Peyer's patch (tissue), 4 donors: ENCODE measurements around the gene RNF123.
"Not testable (repeated sequence)": the region's sequence is repeated elsewhere in the genome, so short reads cannot be mapped to it uniquely, and the experiment has no call there.

Experiments
- CTCF ChIP-seq, 6 experiments: fragments of 450-650 bp in 4 of 6; fragments of 200-600 bp in 2 of 6; sonication (generic) in 1 of 6; IDR thresholded peaks; one replicate each; pipeline ENCODE4 v1.5.1; 2017 to 2019; ENCODE audit warnings: antibody characterized with exemption in 6 of 6, mild to moderate bottlenecking in 3 of 6, moderate library complexity in 1 of 6
- POLR2A ChIP-seq, 2 donors: fragments of 450-650 bp; IDR thresholded peaks; one replicate each; pipeline ENCODE4 v1.5.1; 2017; ENCODE audit warnings: antibody characterized with exemption in 2 of 2, mild to moderate bottlenecking in 2 of 2, moderate library complexity in 2 of 2

- TF ChIP-seq CTCF, POLR2A (IDR thresholded peaks at IDR 0.05): not testable (repeated sequence)
Observed at GRCh38 chr3:49690856-49691255, 1.5 kb downstream of the RNF123 start.
